Astrocyte of the cerebellum (primary cell): ENCODE data around the gene SOWAHB.
A peak's percentile ranks its signal among the peaks of the same experiment; 100 is the strongest.

Experiments
- DNase-seq: peaks from one replicate; pipeline ENCODE4 v3.0.0-alpha.2; 2011; ENCODE audit warnings: low read depth
- H3K4me3 ChIP-seq: 2 replicates; pipeline ENCODE4 v1.5.1; 2011; ENCODE audit warnings: mild to moderate bottlenecking, low read depth, low read length, moderate library complexity
- in situ Hi-C: cut with HindIII; loops from 2 replicates; pipeline ENCODE4 v1.10.0; 2017; ENCODE audit warnings: low sequenced_read_pairs
- TF ChIP-seq, protein P1 (sequence below): IDR thresholded peaks from 2 replicates; pipeline ENCODE4 v1.5.1; 2012; ENCODE audit warnings: low read length, low read depth, moderate library complexity, mild to moderate bottlenecking; ENCODE audit errors: missing control alignments

The SOWAHB gene

DNA sequence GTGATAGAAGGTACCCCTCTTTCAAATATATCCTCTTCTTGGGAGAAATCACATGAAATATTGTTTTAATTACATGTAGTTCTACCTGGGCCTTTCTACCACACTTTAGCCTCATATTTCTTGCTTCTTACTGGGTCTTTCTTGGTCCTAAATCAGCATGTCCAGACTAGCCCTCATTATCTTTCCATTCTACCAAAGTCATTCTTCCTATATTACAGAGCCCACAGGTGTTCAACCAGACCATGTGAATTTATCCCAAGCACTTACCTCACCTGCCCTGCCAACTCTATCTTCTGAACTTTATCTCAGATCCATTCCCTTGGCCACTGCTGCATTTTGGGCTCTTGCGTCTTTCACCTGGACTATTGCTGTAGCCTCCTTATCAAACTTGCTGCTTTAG is 11.8 kb upstream of the SOWAHB start:
- DNase-seq: no peak
- no peak overlapping the region for H3K4me3 ChIP-seq
- TF ChIP-seq, protein P1, sequence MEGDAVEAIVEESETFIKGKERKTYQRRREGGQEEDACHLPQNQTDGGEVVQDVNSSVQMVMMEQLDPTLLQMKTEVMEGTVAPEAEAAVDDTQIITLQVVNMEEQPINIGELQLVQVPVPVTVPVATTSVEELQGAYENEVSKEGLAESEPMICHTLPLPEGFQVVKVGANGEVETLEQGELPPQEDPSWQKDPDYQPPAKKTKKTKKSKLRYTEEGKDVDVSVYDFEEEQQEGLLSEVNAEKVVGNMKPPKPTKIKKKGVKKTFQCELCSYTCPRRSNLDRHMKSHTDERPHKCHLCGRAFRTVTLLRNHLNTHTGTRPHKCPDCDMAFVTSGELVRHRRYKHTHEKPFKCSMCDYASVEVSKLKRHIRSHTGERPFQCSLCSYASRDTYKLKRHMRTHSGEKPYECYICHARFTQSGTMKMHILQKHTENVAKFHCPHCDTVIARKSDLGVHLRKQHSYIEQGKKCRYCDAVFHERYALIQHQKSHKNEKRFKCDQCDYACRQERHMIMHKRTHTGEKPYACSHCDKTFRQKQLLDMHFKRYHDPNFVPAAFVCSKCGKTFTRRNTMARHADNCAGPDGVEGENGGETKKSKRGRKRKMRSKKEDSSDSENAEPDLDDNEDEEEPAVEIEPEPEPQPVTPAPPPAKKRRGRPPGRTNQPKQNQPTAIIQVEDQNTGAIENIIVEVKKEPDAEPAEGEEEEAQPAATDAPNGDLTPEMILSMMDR: no peak
- in situ Hi-C loops: no loop called here

DNA sequence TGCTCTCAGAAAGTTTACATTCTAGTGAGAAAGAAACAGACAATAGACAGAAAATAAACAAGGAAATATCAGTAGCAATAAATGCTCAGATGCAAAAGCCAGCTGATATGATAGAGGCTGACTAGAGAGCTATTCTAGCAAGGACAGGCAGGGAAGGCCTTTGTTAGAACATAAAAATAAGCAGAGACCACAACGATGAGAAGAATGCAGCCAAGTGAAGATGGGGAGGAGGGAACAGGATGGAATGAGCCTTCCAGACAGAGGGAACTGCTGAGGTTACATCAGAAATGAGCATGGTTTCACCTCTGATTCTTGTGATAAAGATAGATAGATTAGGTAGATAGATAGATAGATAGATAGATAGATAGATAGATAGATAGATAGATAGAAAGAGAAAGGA is 7.6 kb upstream of the SOWAHB start:
- H3K4me3 ChIP-seq: no peak overlapping the region
- in situ Hi-C loops: no loop called here
- TF ChIP-seq, protein P1: no peak
- DNase-seq: peak; percentile 15

DNA sequence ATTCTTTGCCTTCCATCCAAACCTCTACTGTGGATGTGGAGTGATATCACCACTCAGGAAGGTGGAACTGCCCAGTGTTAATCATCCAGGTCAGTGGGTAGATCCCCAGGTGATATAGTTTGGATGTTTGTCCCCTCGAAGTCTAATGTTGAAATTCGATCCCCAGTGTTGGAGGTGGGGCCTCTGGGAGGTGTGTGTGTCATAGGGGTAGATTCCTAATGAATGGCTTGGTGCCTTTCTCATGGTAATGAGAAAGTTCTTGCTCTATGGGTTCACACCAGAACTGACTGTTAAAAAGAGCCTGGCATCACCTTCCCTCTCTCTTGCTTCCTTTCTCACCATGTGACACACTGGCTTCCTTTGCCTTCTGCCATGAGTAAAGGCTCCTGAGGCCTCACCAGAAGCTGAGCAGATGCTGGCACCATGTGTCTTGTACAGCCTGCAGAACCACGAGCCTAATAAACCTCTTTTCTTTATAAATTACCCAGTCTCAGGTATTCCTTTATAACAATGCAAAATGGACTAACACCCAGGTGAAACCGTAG is 6.8 kb upstream of the SOWAHB start:
- no peak for DNase-seq
- TF ChIP-seq, protein P1: no peak
- H3K4me3 ChIP-seq: no peak overlapping the region
- in situ Hi-C loops: no loop called here

DNA sequence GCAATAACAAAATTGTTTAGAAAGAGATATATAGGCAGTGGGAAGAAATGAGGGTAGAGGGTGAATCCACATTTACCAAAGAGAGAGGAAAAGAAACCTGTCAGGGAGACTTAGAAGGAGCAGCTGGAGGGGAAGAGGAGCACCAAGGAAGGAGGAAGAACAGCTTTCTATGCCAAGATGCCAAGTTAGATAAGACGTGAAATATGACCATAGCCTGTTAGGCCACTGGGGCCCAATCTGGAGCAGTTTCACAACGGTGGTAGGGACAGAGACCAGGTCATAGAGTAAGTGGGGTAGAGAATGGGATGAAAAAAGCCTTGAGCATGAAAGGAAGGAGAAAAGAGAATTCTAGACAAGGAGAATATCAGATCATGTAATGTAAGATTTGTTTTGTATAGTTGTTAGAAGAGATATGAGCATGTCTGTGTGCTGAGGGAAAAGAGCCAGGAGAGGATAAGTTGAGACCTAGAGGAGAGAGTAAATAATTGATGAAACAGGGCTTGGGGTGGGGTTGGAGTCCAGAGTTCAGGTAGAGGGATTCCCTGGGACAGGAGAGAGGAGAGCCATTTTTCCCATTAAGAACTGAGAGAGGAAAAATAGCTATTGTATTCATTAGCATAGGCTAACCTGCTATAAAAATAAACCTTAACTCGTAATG is 4.4 kb upstream of the SOWAHB start:
- in situ Hi-C loops: no loop called here
- no peak for DNase-seq
- no peak overlapping the region for H3K4me3 ChIP-seq
- TF ChIP-seq, protein P1: no peak

DNA sequence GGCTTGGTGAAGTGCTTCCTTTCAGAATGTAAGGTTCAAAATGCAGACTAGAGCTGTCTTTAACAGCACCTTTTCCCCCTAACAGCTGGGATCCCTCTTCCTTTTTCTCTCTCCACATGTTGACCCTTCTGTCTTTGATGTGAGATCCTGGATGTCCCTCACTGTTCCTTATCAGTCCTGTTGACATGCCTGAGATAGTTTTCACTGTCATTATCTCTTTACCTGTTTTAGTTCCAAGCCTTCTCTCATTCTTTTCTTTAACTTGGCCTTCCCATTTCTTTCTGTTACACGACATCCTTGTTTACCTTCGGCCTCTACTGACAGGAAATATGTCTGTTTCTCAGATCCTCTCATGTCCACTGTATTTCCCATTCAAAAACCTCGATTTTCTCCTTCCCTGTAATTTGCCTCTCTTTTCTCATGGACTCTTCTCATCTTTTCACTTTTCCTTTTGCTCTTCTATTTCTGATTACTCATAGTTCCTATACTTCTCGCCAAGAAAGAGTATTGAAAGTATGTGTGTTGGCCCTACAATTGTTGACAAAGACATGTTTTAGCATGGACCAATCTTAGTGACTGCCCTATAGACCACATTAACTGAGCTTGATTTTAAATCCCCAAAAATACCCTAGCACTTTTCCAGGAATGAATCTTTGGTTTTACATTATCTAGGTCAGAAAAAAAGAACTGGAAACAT is 1.2 kb upstream of the SOWAHB start:
- in situ Hi-C loops: no loop called here
- TF ChIP-seq, protein P1: no peak
- no peak for DNase-seq
- no peak overlapping the region for H3K4me3 ChIP-seq

DNA sequence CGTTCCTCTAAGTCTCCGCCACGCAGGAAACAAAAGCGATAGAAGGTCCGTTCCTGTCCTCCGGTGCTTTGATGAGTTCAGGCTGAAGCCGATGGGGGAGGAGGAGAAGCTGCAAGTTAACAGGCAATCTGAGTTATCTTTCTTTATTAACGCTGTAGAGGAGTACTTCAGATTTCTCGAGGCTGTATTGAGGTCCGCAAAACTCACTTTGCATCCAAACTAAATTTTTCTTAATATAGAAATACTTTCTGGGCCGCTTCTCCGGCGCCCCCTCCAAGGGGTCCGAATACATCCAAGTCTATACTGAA is 395 bp upstream of the SOWAHB start:
- in situ Hi-C loops: no loop called here
- DNase-seq: no peak
- TF ChIP-seq, protein P1: no peak
- H3K4me3 ChIP-seq: peak overlapping the region; percentile 44
